OCI-LY7 (cell line): ENCODE results near the gene C1orf174. TPM values are rescaled to one million over a fixed set of nuclear protein-coding genes. Genes with fewer than 3 reads are reported as not detected.
A peak's percentile ranks its signal among the peaks of the same experiment; 100 is the strongest.

Experiments used
- BruUV-seq: library from RNA; stranded (reverse); fragments of 400-500 nt; replicated peaks from 2 replicates; lab custom pipeline; 2021; lab: Mats Ljungman, UMichigan
- CTCF ChIA-PET: fragments of 300-600 bp; sonication (Branson Sonifier 250); formaldehyde crosslinking; loops from one replicate; lab custom pipeline; 2022; ENCODE audit warnings: antibody characterized with exemption; ENCODE audit not compliant: unreplicated experiment; lab: Charles Lee
- POLR2A ChIA-PET: fragments of 300-600 bp; sonication (Branson Sonifier 250); formaldehyde crosslinking; loops from one replicate; lab custom pipeline; 2022; ENCODE audit warnings: antibody characterized with exemption; lab: Charles Lee
- DNase-seq: peaks from one replicate; pipeline ENCODE4 v3.0.0-alpha.2; 2015; ENCODE audit warnings: low spot score
- H2AFZ ChIP-seq: fragments of 200-600 bp; sonication (generic), shearing (Covaris generic); 2 replicates; pipeline ENCODE4 v1.6.1; 2014; ENCODE audit warnings: mild to moderate bottlenecking, antibody characterized with exemption, low read length, moderate library complexity
- H3K27ac ChIP-seq: fragments of 200-600 bp; sonication (generic); 2 replicates; pipeline ENCODE4 v1.5.1; 2014; ENCODE audit warnings: mixed run types, low read depth, mild to moderate bottlenecking, moderate library complexity, low read length, inconsistent platforms; ENCODE audit not compliant: poor library complexity, severe bottlenecking
- H3K36me3 ChIP-seq: fragments of 200-600 bp; sonication (generic); 2 replicates; pipeline ENCODE4 v1.6.1; 2014; ENCODE audit warnings: mild to moderate bottlenecking, antibody characterized with exemption, low read length, moderate library complexity, mixed read lengths; ENCODE audit not compliant: insufficient read depth
- H3K4me1 ChIP-seq: fragments of 200-600 bp; sonication (generic); 2 replicates; pipeline ENCODE4 v1.5.1; 2014; ENCODE audit warnings: mild to moderate bottlenecking, low read length; ENCODE audit not compliant: insufficient read depth, poor library complexity, severe bottlenecking
- H3K4me2 ChIP-seq: fragments of 200-600 bp; sonication (generic); 2 replicates; pipeline ENCODE4 v1.6.1; 2014; ENCODE audit warnings: mild to moderate bottlenecking, low read length
- H3K4me3 ChIP-seq: fragments of 200-600 bp; sonication (generic); 2 replicates; pipeline ENCODE4 v1.5.1; 2014; ENCODE audit warnings: mild to moderate bottlenecking, low read depth, low read length; ENCODE audit not compliant: poor library complexity, severe bottlenecking
- H3K79me2 ChIP-seq: fragments of 200-600 bp; sonication (generic); 2 replicates; pipeline ENCODE4 v1.6.1; 2016; ENCODE audit warnings: low read depth, mild to moderate bottlenecking, low read length, moderate library complexity, mixed read lengths; ENCODE audit not compliant: insufficient read depth
- H3K9me2 ChIP-seq: fragments of 200-600 bp; sonication (generic); 2 replicates; pipeline ENCODE4 v1.6.1; 2016; ENCODE audit warnings: mild to moderate bottlenecking, low read length, mixed read lengths; ENCODE audit not compliant: insufficient read depth
- H3K9me3 ChIP-seq: fragments of 200-600 bp; sonication (generic); 2 replicates; pipeline ENCODE4 v1.6.1; 2014; ENCODE audit warnings: mild to moderate bottlenecking, mixed run types, low read length, mixed read lengths
- H4K20me1 ChIP-seq: fragments of 200-600 bp; sonication (generic); 2 replicates; pipeline ENCODE4 v1.6.1; 2014; ENCODE audit warnings: mild to moderate bottlenecking, antibody characterized with exemption, low read length, moderate library complexity, mixed read lengths; ENCODE audit not compliant: insufficient read depth
- CTCF ChIP-seq: fragments of 200-600 bp; sonication (generic); conservative IDR thresholded peaks from 2 replicates; pipeline ENCODE4 v1.5.1; 2014; ENCODE audit warnings: mild to moderate bottlenecking, antibody characterized with exemption, low read length, moderate library complexity, mixed read lengths
- EZH2phosphoT487 ChIP-seq: fragments of 200-600 bp; sonication (generic); IDR thresholded peaks from 2 replicates; pipeline ENCODE4 v1.6.1; 2018; ENCODE audit warnings: low read depth, borderline replicate concordance, mild to moderate bottlenecking, mixed run types, antibody characterized with exemption, low read length, moderate library complexity, mixed read lengths
- intact Hi-C: fragments of 100-400 bp; cut with micrococcal nuclease; formaldehyde crosslinking; loops from one replicate; pipeline ENCODE4 v1.10.0; 2022; ENCODE audit not compliant: unreplicated experiment
- total RNA-seq, 2 experiments: library from RNA; depleted of rRNA in 1 of 2; stranded (reverse); fragments of >200 nt in 1 of 2; shearing (Covaris generic) in 1 of 2; gene quantifications; 2 replicates each; pipeline ENCODE4 v1.2.3, GENCODE V29; 2014 to 2022

C1orf174 gene
- total RNA-seq, 2 experiments from 2014 or later, result 39.0 to 59.5 TPM

GRCh38 chr1:3900969-3901529 is 977 bp upstream of the C1orf174 start:
- Histone ChIP-seq H2AFZ (peak overlapping the region; percentile 24; the same call in 1 of the 2 replicates), H3K4me2 (peak overlapping the region; percentile 88), H4K20me1 (no peaks in the 10 kb centered on the region), H3K4me3 (peak overlapping the region; percentile 96), H3K79me2 (peaks cover 59% of the 10 kb centered on the region), H3K27ac (peak overlapping the region; percentile 100), H3K36me3 (peaks cover 26% of the 10 kb centered on the region), H3K9me3 (peaks cover 24% of the 10 kb centered on the region; the same call in 1 of the 2 replicates), H3K9me2 (no peaks in the 10 kb centered on the region), H3K4me1 (peaks cover 61% of the 10 kb centered on the region)
- ChIA-PET POLR2A (interaction anchor here (0.5 to 1.7 kb wide), 2 partner anchors 40 to 43 kb away, joined by 3 to 6 read pairs; partner anchors contain the start of gene DFFB), CTCF (no interaction called here)
- no peak for TF ChIP-seq CTCF
- no peak for TF ChIP-seq EZH2phosphoT487
- no TSS peak for BruUV-seq
- intact Hi-C loops, result loop anchor here (1.0 to 5.0 kb wide), 4 partner anchors 44 to 1321 kb away; partner anchors contain the start of genes CEP104, DFFB and SMIM1
- DNase-seq, result peak; percentile 98

- ChIA-PET CTCF (interaction anchor here (0.6 to 0.8 kb wide), 2 partner anchors 42 to 128 kb away, joined by 3 to 4 read pairs; partner anchors contain the start of genes CEP104 and DFFB), POLR2A (interaction anchor here (0.7 to 1.2 kb wide), 4 partner anchors 11 to 127 kb away, joined by 3 to 4 read pairs (median 3); no protein-coding TSS in a partner anchor)
- Histone ChIP-seq H3K36me3 (peaks cover 39% of the 10 kb centered on the region), H3K79me2 (peaks cover 62% of the 10 kb centered on the region), H3K9me3 (peaks cover 24% of the 10 kb centered on the region; the same call in 1 of the 2 replicates), H3K27ac (peak overlapping the region; percentile 100), H3K4me2 (peak overlapping the region; percentile 91), H3K4me3 (peak overlapping the region; percentile 96), H4K20me1 (no peaks in the 10 kb centered on the region), H3K9me2 (no peaks in the 10 kb centered on the region), H2AFZ (0 out of 2 replicates have a peak overlapping the region, but pooled peaks have one; percentile 49), H3K4me1 (peaks cover 48% of the 10 kb centered on the region)
- no peak for DNase-seq
- TF ChIP-seq CTCF (peak; percentile 52; the same call in 1 of the 2 replicates), EZH2phosphoT487 (no peak)
- no TSS peak for BruUV-seq
- intact Hi-C loops, result loop anchor here (1.0 to 5.0 kb wide), 4 partner anchors 42 to 1323 kb away; partner anchors contain the start of genes CEP104, DFFB and SMIM1
Observed at GRCh38 chr1:3899754-3900149, 320 bp downstream of the C1orf174 start.
